Subcutaneous abdominal adipose tissue (tissue), 5 donors: ENCODE data around the gene ACAP2.

Experiments
- H3K27ac ChIP-seq: one replicate; pipeline ENCODE4 v1.7.0; 2013; ENCODE audit warnings: low read depth, mild to moderate bottlenecking, inconsistent platforms, low read length, moderate library complexity
- H3K27me3 ChIP-seq, 5 donors: one replicate each; pipeline ENCODE4 v1.7.0; 2013; ENCODE audit warnings: low read length in 5 of 5, inconsistent platforms in 1 of 5; ENCODE audit not compliant: control insufficient read depth in 5 of 5, insufficient read depth in 4 of 5
- H3K36me3 ChIP-seq, 5 donors: one replicate each; pipeline ENCODE4 v1.7.0; 2013; ENCODE audit warnings: low read length in 5 of 5; ENCODE audit not compliant: control insufficient read depth in 5 of 5, insufficient read depth in 5 of 5
- H3K4me1 ChIP-seq, 5 donors: one replicate each; pipeline ENCODE4 v1.7.0; 2013; ENCODE audit warnings: low read length in 5 of 5, mild to moderate bottlenecking in 3 of 5, moderate library complexity in 1 of 5; ENCODE audit not compliant: control insufficient read depth in 5 of 5, insufficient read depth in 5 of 5
- H3K4me3 ChIP-seq, 5 donors: one replicate each; pipeline ENCODE4 v1.7.0; 2013; ENCODE audit warnings: low read length in 5 of 5, low read depth in 1 of 5
- H3K9ac ChIP-seq, 5 donors: one replicate each; pipeline ENCODE4 v1.7.0; 2013; ENCODE audit warnings: low read length in 5 of 5, mild to moderate bottlenecking in 4 of 5, moderate library complexity in 3 of 5
- H3K9me3 ChIP-seq, 5 donors: one replicate each; pipeline ENCODE4 v1.7.0; 2013; ENCODE audit warnings: low read length in 5 of 5; ENCODE audit not compliant: control insufficient read depth in 5 of 5
- donor health status: healthy.
- donor health status: healthy.
- donor health status: healthy.
- donor health status: healthy.
- donor health status: healthy.

The ACAP2 gene

DNA sequence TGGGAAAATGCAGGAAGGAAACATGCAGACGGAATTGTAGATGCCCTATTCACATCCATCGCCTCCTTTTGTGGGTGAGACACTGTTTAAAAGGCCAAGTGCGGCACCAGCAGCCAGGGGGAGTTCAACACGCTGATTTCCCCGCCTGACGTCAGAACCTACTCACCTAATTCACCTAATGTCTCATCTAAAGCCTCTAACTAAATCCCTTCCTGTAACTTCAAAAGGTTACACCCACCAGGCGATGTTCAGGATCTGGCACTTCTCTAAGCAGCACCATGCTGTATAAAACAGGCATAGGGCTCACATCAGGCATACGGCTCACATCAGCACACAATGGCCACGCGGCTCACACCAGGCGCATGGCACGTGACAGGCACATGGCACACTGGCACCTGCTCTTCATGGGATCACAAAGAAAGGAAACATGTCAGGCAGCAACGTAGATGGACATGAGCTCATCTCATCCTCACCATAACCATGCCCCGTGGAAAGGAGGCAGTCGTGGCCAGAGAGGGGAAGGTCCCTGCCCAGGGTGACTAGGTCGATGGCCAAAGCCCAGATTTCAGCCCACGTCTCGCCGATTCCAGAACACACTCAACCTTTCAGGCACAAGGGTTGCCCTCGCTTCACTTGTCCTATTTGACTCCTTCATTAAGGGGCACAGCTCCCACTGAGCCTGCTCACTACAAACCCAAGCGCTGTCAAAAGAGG, 193.6 kb downstream of the ACAP2 start:
- H3K27me3 ChIP-seq: no peaks in the 10 kb centered on the region
- H3K4me3 ChIP-seq: no peak overlapping the region
- no peaks in the 10 kb centered on the region for H3K9me3 ChIP-seq
- peaks cover 0 to 5% (median 0%) of the 10 kb centered on the region in 5 donors for H3K36me3 ChIP-seq
- H3K4me1 ChIP-seq: peaks cover 5 to 26% (median 11%) of the 10 kb centered on the region in 5 donors
- no peak overlapping the region for H3K9ac ChIP-seq
- no peak overlapping the region for H3K27ac ChIP-seq

DNA sequence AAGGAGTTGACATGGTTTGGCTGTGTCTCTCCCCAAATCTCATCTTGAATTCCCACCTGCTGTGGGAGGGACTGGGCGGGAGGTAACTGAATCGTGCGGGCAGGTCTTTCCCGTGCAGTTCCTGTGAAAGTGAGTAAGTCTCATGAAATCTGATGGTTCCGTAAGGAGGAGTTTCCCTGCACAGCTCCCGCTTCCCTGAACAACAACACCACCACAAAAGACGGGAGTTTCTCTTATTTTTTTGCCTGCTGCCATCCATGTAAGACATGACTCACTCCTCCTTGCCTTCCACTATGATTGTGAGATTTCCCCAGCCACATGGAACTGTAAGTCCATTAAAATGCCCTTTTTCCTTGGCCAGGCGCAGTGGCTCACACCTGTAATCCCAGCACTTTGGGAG, 194.5 kb downstream of the ACAP2 start:
- Histone ChIP-seq H3K27me3 (no peaks in the 10 kb centered on the region), H3K27ac (no peak overlapping the region), H3K9me3 (no peaks in the 10 kb centered on the region), H3K36me3 (peaks cover 0 to 5% (median 0%) of the 10 kb centered on the region in 5 donors), H3K9ac (no peak overlapping the region), H3K4me1 (peaks cover 5 to 27% (median 10%) of the 10 kb centered on the region in 5 donors), H3K4me3 (no peak overlapping the region)

DNA sequence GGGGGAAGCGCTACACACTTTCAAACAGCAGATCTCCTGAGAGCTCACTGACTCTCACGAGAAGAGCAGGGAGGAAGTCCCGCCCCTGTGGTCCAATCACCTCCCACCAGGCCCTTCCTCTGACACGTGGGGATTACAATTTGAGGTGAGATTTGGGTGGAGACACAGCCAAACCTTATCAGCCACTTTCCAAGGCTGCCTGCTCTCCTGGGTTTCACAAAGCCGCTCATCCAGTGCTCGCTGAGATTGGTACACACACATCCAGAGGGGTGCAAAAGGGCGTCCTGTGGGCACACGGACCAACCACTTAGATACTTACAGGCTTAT, 195.0 kb downstream of the ACAP2 start:
- Histone ChIP-seq H3K9ac (no peak overlapping the region), H3K27ac (no peak overlapping the region), H3K4me1 (peaks cover 2 to 22% (median 6%) of the 10 kb centered on the region in 5 donors), H3K36me3 (peaks cover 0 to 5% (median 0%) of the 10 kb centered on the region in 5 donors), H3K9me3 (no peaks in the 10 kb centered on the region), H3K4me3 (peak overlapping the region in 1 of 5 donors; percentile 24), H3K27me3 (no peaks in the 10 kb centered on the region)

DNA sequence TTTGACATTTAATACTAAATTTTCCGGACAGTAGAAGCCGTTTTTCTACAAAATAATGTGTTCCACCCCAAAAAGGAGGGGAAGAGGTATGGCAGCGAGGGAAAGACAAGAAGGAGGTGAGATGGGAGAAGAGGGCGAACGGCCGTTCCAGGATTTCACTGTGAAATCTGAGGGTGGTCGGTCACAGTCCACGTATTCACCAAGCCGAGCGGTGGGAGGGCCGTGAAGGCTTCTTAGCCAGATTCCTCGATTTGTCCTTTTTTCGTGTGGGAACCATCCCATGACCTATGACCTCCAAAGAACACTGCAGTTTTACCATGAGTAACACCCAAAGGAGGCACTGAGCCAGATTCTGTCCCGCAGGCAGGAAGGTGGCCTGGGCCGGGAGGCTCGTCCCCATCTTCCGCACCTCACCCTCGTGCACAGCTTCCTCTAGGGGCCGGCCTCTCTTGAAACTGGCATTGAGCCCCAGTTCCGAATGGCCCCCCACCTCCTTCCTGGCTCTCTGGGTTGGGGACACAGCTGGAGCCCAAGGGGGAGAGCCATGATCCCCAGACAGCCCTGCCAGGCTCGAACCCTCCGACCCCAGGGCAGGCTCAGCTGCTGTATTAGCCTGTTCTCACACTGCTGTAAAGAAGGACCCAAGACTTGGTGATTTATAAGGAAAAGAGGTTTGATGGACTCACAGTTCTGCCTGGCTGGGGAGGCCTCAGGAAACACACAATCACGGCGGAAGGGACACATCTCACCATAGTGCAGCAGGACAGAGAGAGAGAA, 195.5 kb downstream of the ACAP2 start:
- Histone ChIP-seq H3K4me3 (peak overlapping the region in 1 of 5 donors; percentile 24), H3K27ac (no peak overlapping the region)

DNA sequence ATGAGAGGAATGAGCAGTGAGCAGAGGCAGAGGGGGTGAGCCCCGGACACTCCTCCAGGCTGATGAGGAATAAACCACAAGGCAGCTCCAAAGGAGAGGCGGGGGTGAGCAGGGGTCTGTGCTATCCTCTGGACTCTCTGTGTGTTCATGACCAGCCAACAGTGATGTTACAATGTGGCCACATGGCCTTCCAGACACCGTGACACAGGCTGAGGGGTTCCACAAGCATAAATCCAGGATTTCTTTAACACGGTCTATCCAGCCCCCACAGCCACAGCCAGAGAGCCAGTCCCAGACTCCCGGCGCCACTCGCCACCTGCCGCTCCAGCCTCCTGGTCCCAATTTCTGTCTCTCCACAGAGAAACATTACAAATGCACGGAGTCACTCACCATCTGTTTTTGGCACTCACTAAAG, 196.2 kb downstream of the ACAP2 start:
- no peaks in the 10 kb centered on the region for H3K9me3 ChIP-seq
- no peaks in the 10 kb centered on the region for H3K27me3 ChIP-seq
- H3K4me1 ChIP-seq: peaks cover 0 to 21% (median 3%) of the 10 kb centered on the region in 5 donors
- H3K9ac ChIP-seq: no peak overlapping the region
- no peak overlapping the region for H3K4me3 ChIP-seq
- H3K36me3 ChIP-seq: peaks cover 0 to 5% (median 0%) of the 10 kb centered on the region in 5 donors
- H3K27ac ChIP-seq: no peak overlapping the region

More for the DNA sequence above, 195.5 kb downstream of the ACAP2 start:
- H3K9ac ChIP-seq: no peak overlapping the region
- no peaks in the 10 kb centered on the region for H3K27me3 ChIP-seq
- H3K36me3 ChIP-seq: peaks cover 0 to 5% (median 0%) of the 10 kb centered on the region in 5 donors
- H3K9me3 ChIP-seq: no peaks in the 10 kb centered on the region
- peaks cover 0 to 21% (median 3%) of the 10 kb centered on the region in 5 donors for H3K4me1 ChIP-seq

DNA sequence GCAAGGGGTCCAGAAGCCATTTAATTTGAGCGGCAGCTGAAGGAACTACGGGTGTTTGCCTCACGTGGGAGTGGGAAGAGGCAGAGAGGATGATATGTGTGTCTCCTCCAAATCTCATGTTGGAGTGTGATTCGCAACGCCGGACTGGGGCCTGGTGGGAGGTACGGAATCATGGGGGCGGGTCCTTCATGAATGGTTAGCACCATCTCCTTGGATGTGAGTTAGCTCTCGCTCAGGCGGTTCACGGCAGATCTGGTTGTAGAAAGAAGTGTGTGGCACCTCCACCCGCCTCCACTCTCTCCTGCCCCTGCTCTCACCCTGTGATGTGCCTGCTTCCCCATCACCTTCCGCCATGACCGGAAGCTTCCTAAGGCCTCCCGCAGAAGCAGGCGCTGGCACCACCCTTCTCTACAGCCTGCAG, 197.3 kb downstream of the ACAP2 start:
- Histone ChIP-seq H3K4me3 (no peak overlapping the region), H3K4me1 (peaks cover under 1 to 21% (median 3%) of the 10 kb centered on the region in 5 donors)

DNA sequence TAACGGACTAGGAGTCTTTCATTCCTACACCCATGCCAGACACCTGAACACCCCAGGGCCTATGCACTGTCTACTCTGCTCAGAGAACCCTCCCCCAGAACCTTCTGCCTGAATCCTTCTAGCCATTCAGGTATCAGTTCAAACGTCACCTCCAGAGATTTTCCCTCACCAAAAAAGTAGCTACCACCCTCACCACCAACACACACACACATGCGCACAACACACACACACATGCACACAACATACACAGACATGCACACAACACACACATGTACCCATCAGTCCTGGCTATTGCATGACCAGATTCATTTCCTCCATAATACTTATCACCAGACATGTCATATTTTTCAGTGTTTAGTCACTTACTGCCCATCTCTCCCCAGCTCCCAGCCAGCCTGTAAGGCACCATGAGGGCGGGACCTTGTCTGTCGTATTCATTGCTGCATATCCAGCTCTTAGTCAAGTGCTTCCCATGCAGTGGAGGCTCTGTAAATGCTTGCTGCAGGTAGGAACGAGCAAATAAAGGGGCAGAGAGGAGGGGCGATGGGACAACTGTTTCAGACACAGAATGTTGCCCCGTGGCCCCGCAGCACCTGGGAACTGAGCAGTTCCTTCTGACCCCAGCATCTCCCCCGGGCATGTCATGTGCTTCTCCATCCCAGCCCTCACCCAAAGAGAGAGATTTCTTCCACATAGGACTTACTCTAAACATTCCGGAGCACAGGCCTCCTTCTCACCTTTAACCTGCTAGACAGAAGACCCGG, 201.0 kb downstream of the ACAP2 start:
- Histone ChIP-seq H3K27me3 (no peaks in the 10 kb centered on the region), H3K4me3 (no peak overlapping the region), H3K4me1 (peaks cover 5 to 30% (median 17%) of the 10 kb centered on the region in 5 donors), H3K9ac (no peak overlapping the region), H3K9me3 (peaks cover 0 to 4% (median 0%) of the 10 kb centered on the region in 5 donors), H3K27ac (no peak overlapping the region), H3K36me3 (peaks cover 0 to 7% (median 0%) of the 10 kb centered on the region in 5 donors)

More for the DNA sequence above, 197.3 kb downstream of the ACAP2 start:
- Histone ChIP-seq H3K9me3 (no peaks in the 10 kb centered on the region), H3K36me3 (peaks cover 0 to 5% (median 0%) of the 10 kb centered on the region in 5 donors), H3K9ac (no peak overlapping the region), H3K27me3 (no peaks in the 10 kb centered on the region), H3K27ac (no peak overlapping the region)

DNA sequence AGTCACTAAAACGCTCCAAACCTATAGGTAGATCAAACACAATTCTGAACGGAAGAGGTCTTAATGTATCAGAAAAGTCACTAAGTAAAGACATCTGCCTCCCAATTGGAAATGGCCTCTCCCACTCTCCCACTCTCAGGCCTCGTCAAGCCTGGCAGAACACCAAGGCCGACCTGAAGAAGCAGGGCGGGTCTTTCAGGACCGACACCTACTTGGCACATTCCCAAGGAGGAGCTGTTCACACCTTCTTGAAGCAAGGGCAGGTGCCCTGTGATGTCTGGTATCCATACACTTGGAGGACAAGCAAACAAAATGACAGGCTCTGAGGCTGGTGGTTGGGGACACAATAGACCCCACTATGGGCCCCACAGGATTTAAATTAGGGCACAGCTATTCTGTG, 201.9 kb downstream of the ACAP2 start:
- Histone ChIP-seq H3K27me3 (no peaks in the 10 kb centered on the region), H3K27ac (no peak overlapping the region), H3K36me3 (peaks cover 0 to 3% (median 0%) of the 10 kb centered on the region in 5 donors), H3K9me3 (peaks cover 0 to 5% (median 0%) of the 10 kb centered on the region in 5 donors), H3K9ac (no peak overlapping the region), H3K4me3 (no peak overlapping the region), H3K4me1 (peaks cover 5 to 25% (median 17%) of the 10 kb centered on the region in 5 donors)

DNA sequence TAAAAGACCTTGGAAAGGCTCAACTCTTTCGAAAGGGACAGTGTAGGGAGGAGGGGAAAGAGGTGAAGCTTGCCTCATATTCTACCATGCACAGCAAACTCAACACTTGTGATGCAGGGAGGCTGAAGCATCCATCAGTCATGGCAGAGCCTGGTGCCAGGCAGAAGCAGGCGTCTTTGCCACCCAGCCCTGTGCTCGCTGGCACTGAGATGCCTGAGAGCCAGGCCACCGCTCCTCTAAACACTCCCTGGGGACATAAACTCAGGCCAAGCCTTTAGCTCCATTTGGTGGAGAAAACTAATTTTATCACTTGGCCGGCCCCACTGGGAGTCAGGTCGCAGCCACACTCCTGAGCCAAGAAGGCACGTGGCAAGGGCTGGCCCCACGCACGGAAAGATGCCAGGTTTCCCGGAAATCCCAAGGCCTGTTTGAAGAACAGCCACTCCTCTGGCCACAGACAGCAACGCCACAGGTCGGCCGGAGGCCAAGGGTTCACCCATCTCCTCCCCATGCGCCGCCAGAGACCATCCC, 202.6 kb downstream of the ACAP2 start:
- H3K27ac ChIP-seq: no peak overlapping the region
- no peak overlapping the region for H3K4me3 ChIP-seq
- peaks cover 0 to 3% (median 0%) of the 10 kb centered on the region in 5 donors for H3K36me3 ChIP-seq
- H3K9ac ChIP-seq: no peak overlapping the region
- peaks cover 5 to 25% (median 17%) of the 10 kb centered on the region in 5 donors for H3K4me1 ChIP-seq
- no peaks in the 10 kb centered on the region for H3K27me3 ChIP-seq
- peaks cover 0 to 5% (median 0%) of the 10 kb centered on the region in 5 donors for H3K9me3 ChIP-seq
